IMR-90 (cell line): ENCODE data around the gene NLE1. TPM values are rescaled to one million over a fixed set of nuclear protein-coding genes. Genes with fewer than 3 reads are reported as not detected.

Experiments
- ATAC-seq: fragments of 200-7000 bp; cut with Tn5 transposase; 2 replicates; pipeline ENCODE4 v1.9.1; 2020; ENCODE audit warnings: low read depth, mild to moderate bottlenecking, moderate library complexity
- BruUV-seq: library from RNA; stranded (reverse); fragments of 400-500 nt; replicated peaks from 2 replicates; lab custom pipeline; 2021; lab: Mats Ljungman, UMichigan
- CTCF ChIA-PET: fragments of 300-600 bp; formaldehyde crosslinking; extraction: SDS; loops from one replicate; lab custom pipeline; 2021; ENCODE audit warnings: antibody characterized with exemption; lab: Yijun Ruan, JAX
- POLR2A ChIA-PET: fragments of 300-600 bp; sonication (Branson Sonifier 250); formaldehyde crosslinking; loops from one replicate; lab custom pipeline; 2022; ENCODE audit warnings: antibody characterized with exemption; ENCODE audit not compliant: unreplicated experiment; lab: Charles Lee
- DNase-seq: peaks from one replicate; pipeline ENCODE4 v3.0.0; 2013
- H2AFZ ChIP-seq: replicated peaks from 2 replicates; pipeline ENCODE3; 2013; ENCODE audit warnings: low read length, mild to moderate bottlenecking; ENCODE audit not compliant: poor library complexity
- H2AK5ac ChIP-seq: 2 replicates; pipeline ENCODE4 v1.6.1; 2013; ENCODE audit warnings: low read depth, low read length, inconsistent platforms
- H2AK9ac ChIP-seq: replicated peaks from 2 replicates; pipeline ENCODE3; 2013; ENCODE audit warnings: mild to moderate bottlenecking, low read depth, low read length, moderate library complexity; ENCODE audit not compliant: poor library complexity
- H2BK120ac ChIP-seq: 2 replicates; pipeline ENCODE4 v1.6.1; 2013; ENCODE audit warnings: low read depth, low read length, inconsistent platforms
- H2BK15ac ChIP-seq: 3 replicates; pipeline ENCODE4 v1.6.1; 2013; ENCODE audit warnings: low read depth, low read length, inconsistent platforms
- H2BK20ac ChIP-seq: 2 replicates; pipeline ENCODE4 v1.6.1; 2013; ENCODE audit warnings: low read depth, mild to moderate bottlenecking, inconsistent platforms, low read length, moderate library complexity
- H2BK5ac ChIP-seq: 2 replicates; pipeline ENCODE4 v1.6.1; 2013; ENCODE audit warnings: mild to moderate bottlenecking, low read depth, low read length, inconsistent platforms; ENCODE audit not compliant: poor library complexity, severe bottlenecking
- H3K14ac ChIP-seq: replicated peaks from 2 replicates; pipeline ENCODE4 v1.6.1; 2013; ENCODE audit warnings: low read depth, low read length, inconsistent platforms
- H3K18ac ChIP-seq: 2 replicates; pipeline ENCODE4 v1.6.1; 2013; ENCODE audit warnings: low read depth, low read length, control low read depth
- H3K23ac ChIP-seq: 2 replicates; pipeline ENCODE4 v1.6.1; 2013; ENCODE audit warnings: low read depth, low read length, inconsistent platforms
- H3K27ac ChIP-seq: 2 replicates; pipeline ENCODE4 v1.5.1; 2013; ENCODE audit warnings: mild to moderate bottlenecking, control low read depth, low read length; ENCODE audit not compliant: insufficient read depth
- H3K27me3 ChIP-seq: 2 replicates; pipeline ENCODE4 v1.6.1; 2013; ENCODE audit warnings: low read length; ENCODE audit not compliant: control insufficient read depth, insufficient read depth
- H3K36me3 ChIP-seq: 2 replicates; pipeline ENCODE4 v1.6.1; 2013; ENCODE audit warnings: low read length, mixed read lengths; ENCODE audit not compliant: control insufficient read depth, insufficient read depth
- H3K4ac ChIP-seq: 2 replicates; pipeline ENCODE4 v1.6.1; 2013; ENCODE audit warnings: low read depth, low read length, inconsistent platforms
- H3K4me1 ChIP-seq: 2 replicates; pipeline ENCODE4 v1.6.1; 2013; ENCODE audit warnings: low read length, mixed read lengths; ENCODE audit not compliant: control insufficient read depth, insufficient read depth
- H3K4me2 ChIP-seq: 2 replicates; pipeline ENCODE4 v1.6.1; 2013; ENCODE audit warnings: low read depth, mild to moderate bottlenecking, control low read depth, low read length, moderate library complexity
- H3K4me3 ChIP-seq: 2 replicates; pipeline ENCODE4 v1.5.1; 2013; ENCODE audit warnings: low read depth, mild to moderate bottlenecking, control low read depth, low read length, moderate library complexity; ENCODE audit not compliant: insufficient read depth
- H3K56ac ChIP-seq: 2 replicates; pipeline ENCODE4 v1.6.1; 2013; ENCODE audit warnings: low read length, inconsistent platforms; ENCODE audit not compliant: insufficient read depth; ENCODE audit errors: extremely low read depth
- H3K79me1 ChIP-seq, 2 experiments: 2 replicates each; pipeline ENCODE4 v1.6.1; 2013; ENCODE audit warnings: low read length in 2 of 2, inconsistent platforms in 1 of 2, low read depth in 1 of 2
- H3K9ac ChIP-seq: 2 replicates; pipeline ENCODE4 v1.6.1; 2013; ENCODE audit warnings: low read depth, low read length, control low read depth
- H3K9me1 ChIP-seq: 2 replicates; pipeline ENCODE4 v1.6.1; 2013; ENCODE audit warnings: low read length, inconsistent platforms; ENCODE audit not compliant: insufficient read depth
- H3K9me3 ChIP-seq: 2 replicates; pipeline ENCODE4 v1.6.1; 2013; ENCODE audit warnings: low read length; ENCODE audit not compliant: control insufficient read depth, insufficient read depth
- H4K20me1 ChIP-seq: 2 replicates; pipeline ENCODE4 v1.6.1; 2013; ENCODE audit warnings: low read length, inconsistent platforms; ENCODE audit not compliant: insufficient read depth
- H4K5ac ChIP-seq: 2 replicates; pipeline ENCODE4 v1.6.1; 2013; ENCODE audit warnings: mild to moderate bottlenecking, low read depth, low read length, control low read depth
- H4K8ac ChIP-seq, 2 experiments: 2 replicates each; pipeline ENCODE4 v1.6.1; 2013; ENCODE audit warnings: low read depth in 2 of 2, low read length in 2 of 2, control low read depth in 1 of 2, inconsistent platforms in 1 of 2
- H4K91ac ChIP-seq: 2 replicates; pipeline ENCODE4 v1.6.1; 2013; ENCODE audit warnings: low read depth, low read length, inconsistent platforms; ENCODE audit not compliant: insufficient read depth
- BHLHE40 ChIP-seq: fragments of 150-350 bp; IDR thresholded peaks from 2 replicates; pipeline ENCODE4 v1.6.1; 2016; ENCODE audit warnings: mild to moderate bottlenecking, low read depth, low read length
- CEBPB ChIP-seq: IDR thresholded peaks from 2 replicates; pipeline ENCODE4 v1.6.1; 2012; ENCODE audit warnings: low read depth, low read length, improper control_type of control experiment
- CHD1 ChIP-seq: IDR thresholded peaks from 2 replicates; pipeline ENCODE4 v1.6.1; 2012; ENCODE audit warnings: low read depth, low read length, improper control_type of control experiment
- FOS ChIP-seq: fragments of 150-350 bp; IDR thresholded peaks from 2 replicates; pipeline ENCODE4 v1.6.1; 2016; ENCODE audit warnings: low read depth, low read length
- MAFK ChIP-seq: IDR thresholded peaks from 2 replicates; pipeline ENCODE4 v1.6.1; 2012; ENCODE audit warnings: low read depth, low read length, improper control_type of control experiment
- MAZ ChIP-seq: IDR thresholded peaks from 2 replicates; pipeline ENCODE4 v1.6.1; 2012; ENCODE audit warnings: low read depth, mild to moderate bottlenecking, low read length, improper control_type of control experiment, moderate library complexity, borderline replicate concordance
- MXI1 ChIP-seq: IDR thresholded peaks from 2 replicates; pipeline ENCODE4 v1.6.1; 2012; ENCODE audit warnings: low read depth, mild to moderate bottlenecking, low read length, moderate library complexity, borderline replicate concordance
- NFE2L2 ChIP-seq: fragments of 150-350 bp; IDR thresholded peaks from 2 replicates; pipeline ENCODE4 v1.6.1; 2016; ENCODE audit warnings: low read depth, mild to moderate bottlenecking, low read length
- POLR2A ChIP-seq: IDR thresholded peaks from 2 replicates; pipeline ENCODE4 v1.6.1; 2012; ENCODE audit warnings: mild to moderate bottlenecking, low read depth, low read length
- RAD21 ChIP-seq: IDR thresholded peaks from 2 replicates; pipeline ENCODE4 v1.6.1; 2012; ENCODE audit warnings: low read length, improper control_type of control experiment
- RCOR1 ChIP-seq: IDR thresholded peaks from 2 replicates; pipeline ENCODE4 v1.6.1; 2012; ENCODE audit warnings: mild to moderate bottlenecking, low read length, improper control_type of control experiment; ENCODE audit not compliant: insufficient replicate concordance
- RFX5 ChIP-seq: IDR thresholded peaks from 2 replicates; pipeline ENCODE4 v1.8.0; 2012; ENCODE audit warnings: low read depth, mild to moderate bottlenecking, low read length, moderate library complexity
- SMC3 ChIP-seq: fragments of 150-350 bp; IDR thresholded peaks from 2 replicates; pipeline ENCODE4 v1.6.1; 2016; ENCODE audit warnings: low read depth, mild to moderate bottlenecking, antibody characterized with exemption, low read length, moderate library complexity
- whole genome bisulfite sequencing, 2 experiments: methylation state at CpG; one replicate each; pipeline versions ENCODE4 v1.1.5 to v1.1.7; 2013; ENCODE audit warnings: missing lambda C conversion rate in 2 of 2; ENCODE audit not compliant: insufficient read length in 1 of 2; ENCODE audit errors: extremely low coverage in 2 of 2; 5-methylcytosine and 5-hydroxymethylcytosine counted together
- dilution Hi-C: fragments of 300-500 bp; cut with HindIII; formaldehyde crosslinking; loops from one replicate; pipeline ENCODE4 v1.14.3; 2018; ENCODE audit warnings: low sequenced_read_pairs; ENCODE audit not compliant: unreplicated experiment
- in situ Hi-C: fragments of 300-500 bp; cut with MboI; formaldehyde crosslinking; loops from 3 replicates; pipeline ENCODE4 v1.14.3; 2019; ENCODE audit warnings: low sequenced_read_pairs, inconsistent platforms, mixed read lengths
- intact Hi-C: fragments of 100-400 bp; cut with micrococcal nuclease; formaldehyde crosslinking; loops from 2 replicates; pipeline ENCODE4 v1.10.0; 2022
- polyA plus RNA-seq, 3 experiments: library from polyadenylated mRNA; depleted of rRNA; stranded (reverse); fragments of >200 nt; gene quantifications; 2 replicates each; pipeline ENCODE4 v1.2.3, GENCODE V29; 2012; ENCODE audit warnings: low replicate concordance in 1 of 3
- total RNA-seq: library from RNA; depleted of rRNA; stranded (reverse); fragments of >200 nt; gene quantifications from 2 replicates; pipeline ENCODE4 v1.2.3, GENCODE V29; 2012
- TF ChIP-seq, protein P1 (sequence below): fragments of 150-350 bp; IDR thresholded peaks from 2 replicates; pipeline ENCODE4 v1.6.1; 2017; ENCODE audit warnings: mild to moderate bottlenecking, antibody characterized with exemption, low read length, low read depth
- TF ChIP-seq, protein P2 (sequence below): fragments of 150-350 bp; IDR thresholded peaks from 2 replicates; pipeline ENCODE4 v1.6.1; 2016; ENCODE audit warnings: low read depth, mild to moderate bottlenecking, low read length, moderate library complexity, borderline replicate concordance
- TF ChIP-seq, protein P3 (sequence below): conservative IDR thresholded peaks from 2 replicates; pipeline ENCODE4 v1.5.1; 2012; ENCODE audit warnings: mild to moderate bottlenecking, low read depth, low read length, improper control_type of control experiment

NLE1 gene
- total and polyA plus RNA-seq, 2 of the 4 experiments (the other 2 are of a cell fraction) = 18.6 to 23.7 TPM

DNA sequence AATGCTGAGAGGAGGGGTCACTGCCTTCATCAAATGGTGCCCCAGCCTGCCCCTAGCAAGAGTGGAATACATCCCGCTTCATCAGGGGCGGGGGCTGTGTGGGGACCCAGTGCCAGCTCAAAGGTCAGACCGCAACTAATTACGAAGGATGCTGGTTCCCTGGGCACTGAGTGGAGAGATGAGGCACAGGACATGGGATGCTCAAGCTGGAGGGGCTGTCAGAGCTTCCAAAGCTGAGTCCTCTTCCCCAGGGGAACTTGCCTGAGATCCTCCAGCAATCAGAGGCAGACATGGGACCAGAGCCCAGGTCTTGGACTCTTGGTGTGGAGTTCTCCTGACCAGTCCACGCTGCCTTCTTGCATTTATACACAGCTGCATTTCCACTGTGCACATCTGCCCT, 24.4 kb upstream of the NLE1 start:
- TF ChIP-seq, protein P1, sequence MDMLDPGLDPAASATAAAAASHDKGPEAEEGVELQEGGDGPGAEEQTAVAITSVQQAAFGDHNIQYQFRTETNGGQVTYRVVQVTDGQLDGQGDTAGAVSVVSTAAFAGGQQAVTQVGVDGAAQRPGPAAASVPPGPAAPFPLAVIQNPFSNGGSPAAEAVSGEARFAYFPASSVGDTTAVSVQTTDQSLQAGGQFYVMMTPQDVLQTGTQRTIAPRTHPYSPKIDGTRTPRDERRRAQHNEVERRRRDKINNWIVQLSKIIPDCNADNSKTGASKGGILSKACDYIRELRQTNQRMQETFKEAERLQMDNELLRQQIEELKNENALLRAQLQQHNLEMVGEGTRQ = no peak
- TF ChIP-seq RCOR1 = no peak
- TF ChIP-seq RFX5 = no peak
- TF ChIP-seq CHD1 = no peak
- TF ChIP-seq, protein P2, sequence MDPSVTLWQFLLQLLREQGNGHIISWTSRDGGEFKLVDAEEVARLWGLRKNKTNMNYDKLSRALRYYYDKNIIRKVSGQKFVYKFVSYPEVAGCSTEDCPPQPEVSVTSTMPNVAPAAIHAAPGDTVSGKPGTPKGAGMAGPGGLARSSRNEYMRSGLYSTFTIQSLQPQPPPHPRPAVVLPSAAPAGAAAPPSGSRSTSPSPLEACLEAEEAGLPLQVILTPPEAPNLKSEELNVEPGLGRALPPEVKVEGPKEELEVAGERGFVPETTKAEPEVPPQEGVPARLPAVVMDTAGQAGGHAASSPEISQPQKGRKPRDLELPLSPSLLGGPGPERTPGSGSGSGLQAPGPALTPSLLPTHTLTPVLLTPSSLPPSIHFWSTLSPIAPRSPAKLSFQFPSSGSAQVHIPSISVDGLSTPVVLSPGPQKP = no peak
- TF ChIP-seq FOS = no peak
- TF ChIP-seq MAZ = no peak
- TF ChIP-seq POLR2A = no peak
- TF ChIP-seq SMC3 = no peak
- TF ChIP-seq BHLHE40 = no peak
- TF ChIP-seq MAFK = no peak
- TF ChIP-seq RAD21 = no peak
- TF ChIP-seq CEBPB = no peak
- TF ChIP-seq NFE2L2 = no peak
- no peak for TF ChIP-seq MXI1
- TF ChIP-seq, protein P3, sequence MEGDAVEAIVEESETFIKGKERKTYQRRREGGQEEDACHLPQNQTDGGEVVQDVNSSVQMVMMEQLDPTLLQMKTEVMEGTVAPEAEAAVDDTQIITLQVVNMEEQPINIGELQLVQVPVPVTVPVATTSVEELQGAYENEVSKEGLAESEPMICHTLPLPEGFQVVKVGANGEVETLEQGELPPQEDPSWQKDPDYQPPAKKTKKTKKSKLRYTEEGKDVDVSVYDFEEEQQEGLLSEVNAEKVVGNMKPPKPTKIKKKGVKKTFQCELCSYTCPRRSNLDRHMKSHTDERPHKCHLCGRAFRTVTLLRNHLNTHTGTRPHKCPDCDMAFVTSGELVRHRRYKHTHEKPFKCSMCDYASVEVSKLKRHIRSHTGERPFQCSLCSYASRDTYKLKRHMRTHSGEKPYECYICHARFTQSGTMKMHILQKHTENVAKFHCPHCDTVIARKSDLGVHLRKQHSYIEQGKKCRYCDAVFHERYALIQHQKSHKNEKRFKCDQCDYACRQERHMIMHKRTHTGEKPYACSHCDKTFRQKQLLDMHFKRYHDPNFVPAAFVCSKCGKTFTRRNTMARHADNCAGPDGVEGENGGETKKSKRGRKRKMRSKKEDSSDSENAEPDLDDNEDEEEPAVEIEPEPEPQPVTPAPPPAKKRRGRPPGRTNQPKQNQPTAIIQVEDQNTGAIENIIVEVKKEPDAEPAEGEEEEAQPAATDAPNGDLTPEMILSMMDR = no peak
- BruUV-seq = no TSS peak
- no CpG with 5 or more reads among the region's 5 CpGs for WGBS, 2 experiments
- Histone ChIP-seq H4K8ac (no peak overlapping the region), H3K4ac (no peak overlapping the region), H3K18ac (no peak overlapping the region), H3K27me3 (peaks cover 16% of the 10 kb centered on the region), H2BK5ac (no peak overlapping the region), H2BK20ac (no peak overlapping the region), H3K4me2 (no peak overlapping the region), H2AK9ac (no peak overlapping the region), H2AK5ac (no peak overlapping the region), H3K23ac (no peak overlapping the region), H3K56ac (no peak overlapping the region), H3K9ac (no peak overlapping the region), H3K79me1 (no peaks in the 10 kb centered on the region), H3K4me3 (no peak overlapping the region), H3K9me3 (no peaks in the 10 kb centered on the region), H3K9me1 (0 out of 2 replicates have a peak, but pooled peaks cover 5% of the 10 kb centered on the region), H4K20me1 (no peaks in the 10 kb centered on the region), H2BK120ac (no peak overlapping the region), H3K14ac (no peak overlapping the region), H3K27ac (no peak overlapping the region), H4K5ac (no peak overlapping the region), H3K36me3 (no peaks in the 10 kb centered on the region), H4K91ac (no peak overlapping the region), H2AFZ (no peak overlapping the region), H3K4me1 (peaks cover 4% of the 10 kb centered on the region; the same call in 1 of the 2 replicates), H2BK15ac (no peak overlapping the region)
- in situ Hi-C loops = loop anchor here (5.0 kb wide), 1 partner anchor 371 kb away; the partner anchor contains the start of gene SLFN12L
- no peak for ATAC-seq
- DNase-seq = no peak
- intact Hi-C loops = no loop called here
- ChIA-PET CTCF (no interaction called here), POLR2A (no interaction called here)
- dilution Hi-C loops = no loop called here
